ENCODE measurements around the gene KRTAP9-3. TPM values are rescaled to one million over a fixed set of nuclear protein-coding genes. Genes with fewer than 3 reads are reported as not detected.
"Not testable (repeated sequence)": the region's sequence is repeated elsewhere in the genome, so short reads cannot be mapped to it uniquely, and the experiment has no call there.

Gene KRTAP9-3, protein sequence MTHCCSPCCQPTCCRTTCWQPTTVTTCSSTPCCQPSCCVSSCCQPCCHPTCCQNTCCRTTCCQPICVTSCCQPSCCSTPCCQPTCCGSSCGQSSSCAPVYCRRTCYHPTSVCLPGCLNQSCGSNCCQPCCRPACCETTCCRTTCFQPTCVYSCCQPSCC
- not detected in 2 replicates for total RNA-seq

DNA sequence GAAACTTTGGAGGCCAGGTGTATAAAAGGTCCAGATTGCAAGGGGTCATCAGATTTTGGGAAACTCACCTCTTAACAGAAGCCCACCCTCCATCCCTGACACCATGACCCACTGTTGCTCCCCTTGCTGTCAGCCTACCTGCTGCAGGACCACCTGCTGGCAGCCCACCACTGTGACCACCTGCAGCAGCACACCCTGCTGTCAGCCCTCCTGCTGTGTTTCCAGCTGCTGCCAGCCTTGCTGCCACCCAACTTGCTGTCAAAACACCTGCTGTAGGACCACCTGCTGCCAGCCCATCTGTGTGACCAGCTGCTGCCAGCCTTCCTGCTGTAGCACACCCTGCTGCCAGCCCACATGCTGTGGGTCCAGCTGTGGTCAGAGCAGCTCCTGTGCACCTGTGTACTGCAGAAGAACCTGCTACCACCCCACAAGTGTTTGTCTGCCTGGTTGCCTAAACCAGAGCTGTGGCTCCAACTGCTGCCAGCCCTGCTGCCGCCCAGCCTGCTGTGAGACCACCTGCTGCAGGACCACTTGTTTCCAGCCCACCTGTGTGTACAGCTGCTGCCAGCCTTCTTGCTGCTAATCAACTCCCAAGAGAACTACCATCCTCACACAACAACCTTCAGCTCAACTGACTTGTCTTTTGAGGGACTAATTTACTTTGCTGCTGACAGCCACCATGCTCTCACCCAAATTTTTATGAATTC, at the start of gene KRTAP9-3:
KRTAP9-3 (plus strand) TSS at position 51 of the 707 bp plus-strand sequence; CDS start at position 104, 53 bp downstream.
- DNase-seq (ENCODE audit: low read depth in 2 of 2), result not testable (repeated sequence)

DNA sequence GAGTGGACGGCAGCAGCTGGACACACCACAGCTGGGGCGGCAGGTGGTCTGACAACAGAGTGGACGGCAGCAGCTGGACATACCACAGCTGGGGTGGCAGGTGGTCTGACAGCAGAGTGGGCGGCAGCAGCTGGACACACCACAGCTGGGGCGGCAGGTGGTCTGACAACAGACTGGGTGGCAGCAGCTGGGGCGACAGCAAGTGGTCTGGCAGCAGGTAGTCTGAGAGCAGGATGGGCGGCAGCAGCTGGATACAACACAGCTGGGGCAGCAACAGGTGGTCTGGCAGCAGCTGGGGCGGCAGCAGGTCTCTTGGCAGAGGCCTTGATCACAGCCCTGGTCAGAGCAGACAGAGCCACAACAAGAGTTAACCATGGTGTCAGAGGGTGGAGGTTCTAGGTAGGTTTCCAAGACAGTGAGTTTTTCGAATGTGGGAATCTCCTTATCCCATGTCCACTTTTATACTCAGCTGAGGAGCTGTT, 47.7 kb upstream of the KRTAP9-3 start, which contains the start of gene KRTAP4-1:
KRTAP4-1 (minus strand) TSS at position 432 of the 482 bp plus-strand sequence; CDS start at position 375, 57 bp downstream.
- no peak for DNase-seq (ENCODE audit: low read depth in 2 of 2)

DNA sequence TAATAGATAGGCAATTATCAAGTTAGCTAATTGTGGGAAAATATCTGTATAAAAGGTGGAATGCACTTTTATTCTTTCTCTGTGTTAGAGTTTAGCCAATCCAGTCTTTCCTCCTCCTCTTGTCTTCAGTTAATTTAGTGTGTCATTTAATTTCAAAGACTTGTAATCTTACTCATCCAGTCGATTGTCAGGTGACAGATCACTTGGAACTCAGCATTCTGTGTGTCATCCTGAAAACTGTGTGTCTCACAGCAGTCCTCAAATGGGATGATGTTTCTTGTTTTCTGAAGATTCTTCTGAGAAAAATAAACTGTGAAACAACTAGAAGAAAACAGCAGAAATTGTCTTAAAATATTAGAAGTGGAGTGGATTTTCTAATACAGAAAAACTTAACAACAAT, 47.2 kb upstream of the KRTAP9-3 start:
- DNase-seq (ENCODE audit: low read depth in 2 of 2), result no peak

DNA sequence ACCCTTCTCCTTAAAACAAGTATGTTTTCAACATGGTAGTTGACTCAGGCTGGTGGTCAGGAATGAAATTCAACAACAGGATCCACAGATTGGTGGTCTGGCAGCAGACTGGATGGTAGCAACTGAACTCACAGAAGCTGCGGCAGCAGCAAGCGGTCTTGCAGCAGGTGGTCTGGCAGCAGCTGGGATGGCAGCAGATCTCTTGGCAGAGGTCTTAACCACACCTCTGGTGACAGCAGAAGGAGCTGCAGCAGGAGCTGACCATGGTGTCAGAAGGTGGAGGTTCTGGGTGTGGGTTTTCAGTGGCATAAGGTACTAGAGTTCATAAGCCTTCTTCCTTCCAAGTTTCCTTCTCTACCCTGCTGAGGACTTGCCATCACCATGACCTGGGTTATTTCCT, 45.4 kb upstream of the KRTAP9-3 start:
- no peak for DNase-seq (ENCODE audit: low read depth in 2 of 2)

DNA sequence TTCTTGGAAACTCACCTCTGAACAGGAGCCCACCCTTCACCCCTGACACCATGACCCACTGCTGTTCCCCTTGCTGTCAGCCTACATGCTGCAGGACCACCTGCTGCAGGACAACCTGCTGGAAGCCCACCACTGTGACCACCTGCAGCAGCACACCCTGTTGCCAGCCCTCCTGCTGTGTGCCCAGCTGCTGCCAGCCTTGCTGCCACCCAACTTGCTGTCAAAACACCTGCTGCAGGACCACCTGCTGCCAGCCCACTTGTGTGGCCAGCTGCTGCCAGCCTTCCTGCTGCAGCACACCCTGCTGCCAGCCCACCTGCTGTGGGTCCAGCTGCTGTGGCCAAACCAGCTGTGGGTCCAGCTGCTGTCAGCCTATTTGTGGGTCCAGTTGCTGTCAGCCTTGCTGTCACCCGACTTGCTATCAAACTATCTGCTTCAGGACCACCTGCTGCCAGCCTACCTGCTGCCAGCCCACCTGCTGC, 42.4 kb upstream of the KRTAP9-3 start, which contains the start of gene KRTAP9-1:
KRTAP9-1 (plus strand) TSS at position 51 of the 482 bp plus-strand sequence; CDS start at position 51, 0 bp downstream.
- not testable (repeated sequence) for DNase-seq (ENCODE audit: low read depth in 2 of 2)

DNA sequence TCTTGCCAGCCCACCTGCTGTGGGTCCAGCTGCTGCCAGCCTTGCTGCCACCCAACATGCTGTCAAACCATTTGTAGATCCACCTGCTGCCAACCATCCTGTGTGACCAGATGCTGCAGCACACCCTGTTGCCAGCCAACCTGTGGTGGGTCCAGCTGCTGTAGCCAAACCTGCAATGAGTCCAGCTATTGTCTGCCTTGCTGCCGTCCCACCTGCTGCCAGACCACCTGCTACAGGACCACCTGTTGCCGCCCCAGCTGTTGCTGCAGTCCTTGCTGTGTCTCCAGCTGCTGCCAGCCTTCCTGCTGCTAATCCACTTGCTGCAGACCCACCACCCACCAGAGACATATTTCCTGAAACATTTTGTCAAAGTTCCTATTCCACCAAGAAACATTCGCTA, 41.9 kb upstream of the KRTAP9-3 start:
- no peak for DNase-seq (ENCODE audit: low read depth in 2 of 2)

DNA sequence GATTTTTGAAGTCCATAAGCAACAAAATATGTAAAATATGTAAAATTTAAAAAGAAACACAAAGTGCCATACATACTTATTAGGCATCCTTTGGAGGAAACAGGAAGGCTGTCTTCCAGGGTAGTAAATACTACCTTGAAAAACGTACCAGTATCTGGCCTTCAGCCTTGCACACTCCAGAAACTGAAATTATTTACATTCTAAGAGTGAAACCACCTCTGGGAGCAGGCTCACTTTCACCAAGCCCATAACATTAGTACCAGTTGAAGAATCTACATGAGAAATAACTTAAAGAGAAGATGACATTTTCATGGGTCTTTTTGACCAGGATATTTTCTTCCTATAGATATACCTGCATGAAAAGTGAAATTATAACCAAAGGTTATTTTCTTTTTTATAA, 36.2 kb upstream of the KRTAP9-3 start:
- no peak for DNase-seq (ENCODE audit: low read depth in 2 of 2)

DNA sequence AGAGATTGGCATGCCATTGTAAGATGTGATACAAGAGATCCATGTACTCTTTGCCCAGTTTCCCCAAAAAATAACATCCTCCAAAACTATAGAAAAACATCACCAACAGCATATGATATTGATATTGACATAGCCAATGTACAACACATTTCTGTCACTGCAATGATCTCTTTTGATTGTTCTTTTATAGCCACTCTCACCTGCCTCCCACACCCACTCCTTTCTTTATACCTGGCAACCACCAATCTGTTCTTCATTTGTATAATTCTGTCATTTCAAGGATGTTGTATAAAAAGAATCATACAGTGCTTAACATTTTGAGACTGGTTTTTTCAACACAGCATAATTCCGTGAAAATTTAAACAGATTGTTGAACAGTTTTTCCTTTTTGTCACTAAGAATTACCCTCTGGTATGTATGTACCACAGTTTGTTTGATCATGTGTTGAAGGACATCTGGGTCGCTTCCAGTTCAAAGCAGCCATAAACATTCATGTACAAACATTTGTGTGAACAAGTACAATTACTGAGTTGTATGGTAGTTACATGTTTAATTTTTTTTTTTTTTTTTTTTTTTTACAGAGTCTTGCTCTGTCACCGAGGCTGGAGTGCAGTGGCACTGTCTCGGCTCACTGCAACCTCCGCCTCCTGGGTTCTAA, 32.7 kb upstream of the KRTAP9-3 start:
- DNase-seq (ENCODE audit: low read depth in 2 of 2), result no peak

DNA sequence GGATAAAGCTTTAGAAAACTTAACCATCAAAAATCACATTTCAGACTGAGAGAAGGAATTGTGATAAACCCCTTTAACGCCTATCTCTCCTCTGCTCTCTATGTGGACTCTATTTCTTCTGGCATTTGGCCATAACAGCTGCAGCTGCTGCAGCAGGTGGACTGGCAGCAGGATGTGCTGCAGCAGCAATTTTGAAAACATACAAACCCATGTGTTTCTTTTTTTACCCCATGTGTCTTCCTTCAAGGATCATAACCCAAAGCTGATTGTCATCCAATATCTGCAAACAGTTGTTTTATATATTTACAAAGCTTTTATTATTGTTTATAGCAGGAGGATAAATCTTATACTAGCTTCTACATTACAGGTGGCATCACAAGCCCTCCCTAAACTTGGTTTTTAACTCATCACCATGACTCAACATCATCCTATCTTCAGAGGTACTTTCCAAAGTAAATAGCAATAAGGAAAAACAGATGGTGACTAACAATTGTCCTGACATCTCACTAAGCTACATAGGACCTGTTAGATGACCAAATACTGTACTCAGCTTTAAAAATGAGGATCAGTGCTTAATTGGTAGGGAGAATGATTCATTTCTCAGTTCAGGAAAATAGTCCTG, 20.3 kb upstream of the KRTAP9-3 start:
- no peak for DNase-seq (ENCODE audit: low read depth in 2 of 2)

DNA sequence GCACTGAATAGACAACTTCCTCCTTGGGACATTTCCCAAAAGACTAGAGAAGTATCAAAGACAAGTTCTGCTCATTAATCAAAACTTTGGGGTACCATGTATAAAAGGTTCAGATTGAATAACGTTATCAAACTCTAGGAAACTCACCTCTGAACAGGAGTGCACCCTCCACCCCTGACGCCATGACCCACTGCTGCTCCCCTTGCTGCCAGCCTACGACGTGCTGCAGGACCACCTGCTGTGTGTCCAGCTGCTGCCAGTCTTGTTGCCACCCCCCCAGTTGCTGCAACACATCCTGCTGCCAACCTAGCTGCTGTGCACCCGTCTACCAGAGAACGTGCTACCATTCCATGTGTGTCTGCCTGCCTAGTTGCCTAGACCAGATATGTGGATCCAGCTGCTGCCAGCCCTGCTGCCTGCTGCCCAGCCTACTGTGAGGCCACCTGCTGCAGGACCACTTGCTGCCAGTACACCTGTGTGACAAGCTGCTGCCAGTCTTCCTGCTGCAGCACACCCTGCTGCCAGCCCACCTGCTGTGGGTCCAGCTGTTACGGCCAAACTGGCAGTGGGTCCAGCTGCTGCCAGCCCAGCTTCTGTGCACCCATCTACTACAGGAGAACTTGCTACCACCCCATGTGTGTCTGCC, 19.6 kb upstream of the KRTAP9-3 start:
- DNase-seq (ENCODE audit: low read depth in 2 of 2), result no peak

DNA sequence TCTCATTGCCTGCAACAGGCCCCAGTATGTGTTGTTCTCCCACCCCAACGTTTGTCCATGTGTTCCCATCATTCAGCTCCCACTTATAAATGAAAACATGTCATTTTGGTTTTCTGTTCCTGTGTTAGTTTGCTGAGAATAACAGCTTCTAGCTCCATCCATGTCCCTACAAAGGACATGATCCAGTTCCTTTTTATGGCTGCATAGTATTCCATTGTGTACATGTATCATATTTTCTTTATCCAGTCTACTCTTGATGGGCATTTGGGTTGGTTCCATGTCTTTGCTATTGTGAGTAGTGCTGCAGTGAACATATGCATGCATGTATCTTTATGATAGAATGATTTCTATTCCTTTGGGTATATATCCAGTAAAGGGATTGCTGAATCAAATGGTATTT, 16.6 kb upstream of the KRTAP9-3 start:
- DNase-seq (ENCODE audit: low read depth in 2 of 2), result no peak

DNA sequence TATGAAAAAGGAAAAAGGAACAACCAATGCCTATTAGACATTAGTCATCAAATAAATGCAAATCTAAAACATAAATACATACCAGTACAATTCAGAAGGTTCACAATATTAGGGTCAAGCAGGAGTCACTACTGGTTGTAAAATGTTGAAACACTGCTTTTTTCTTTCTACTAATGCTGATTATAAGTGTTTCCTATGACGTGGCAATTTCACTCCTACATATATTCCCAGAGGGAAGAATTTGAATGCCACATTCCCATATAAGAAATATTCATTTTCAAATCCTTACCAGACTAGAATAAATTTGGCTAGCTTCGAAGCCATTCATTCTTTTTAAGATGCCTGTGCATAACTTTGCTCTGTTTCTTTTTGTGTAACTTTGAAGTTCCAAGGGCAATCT, 8.4 kb upstream of the KRTAP9-3 start:
- DNase-seq (ENCODE audit: low read depth in 2 of 2), result no peak

DNA sequence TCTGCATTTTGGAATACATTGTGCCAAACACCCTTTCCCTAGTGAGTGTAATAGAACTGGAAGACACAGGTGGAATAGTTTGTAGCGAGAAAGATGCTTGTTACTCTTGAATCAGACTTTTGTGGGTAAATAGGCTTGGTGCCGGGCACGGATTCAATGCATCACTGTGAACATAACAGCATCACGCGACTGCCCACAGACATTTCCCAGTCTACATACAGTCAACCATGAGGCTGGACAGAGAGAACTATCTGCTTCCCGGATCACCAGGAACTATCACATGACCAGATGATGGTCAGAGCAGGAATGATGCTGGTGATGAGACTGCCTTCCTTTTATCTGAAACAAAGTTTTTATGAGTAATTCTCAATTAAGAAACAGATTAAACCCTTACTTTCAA, 6.2 kb upstream of the KRTAP9-3 start:
- no peak for DNase-seq (ENCODE audit: low read depth in 2 of 2)

DNA sequence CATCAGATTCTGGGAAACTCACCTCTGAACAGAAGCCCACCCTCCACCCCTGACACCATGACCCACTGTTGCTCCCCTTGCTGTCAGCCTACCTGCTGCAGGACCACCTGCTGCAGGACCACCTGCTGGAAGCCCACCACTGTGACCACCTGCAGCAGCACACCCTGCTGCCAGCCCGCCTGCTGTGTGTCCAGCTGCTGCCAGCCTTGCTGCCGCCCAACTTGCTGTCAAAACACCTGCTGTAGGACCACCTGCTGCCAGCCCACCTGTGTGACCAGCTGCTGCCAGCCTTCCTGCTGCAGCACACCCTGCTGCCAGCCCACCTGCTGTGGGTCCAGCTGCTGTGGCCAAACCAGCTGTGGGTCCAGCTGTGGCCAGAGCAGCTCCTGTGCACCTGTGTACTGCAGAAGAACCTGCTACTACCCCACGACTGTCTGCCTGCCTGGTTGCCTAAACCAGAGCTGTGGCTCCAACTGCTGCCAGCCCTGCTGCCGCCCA, 5.6 kb upstream of the KRTAP9-3 start, which contains the start of gene KRTAP9-2:
KRTAP9-2 (plus strand) TSS at position 51 of the 498 bp plus-strand sequence; CDS start at position 58, 7 bp downstream.
- not testable (repeated sequence) for DNase-seq (ENCODE audit: low read depth in 2 of 2)

DNA sequence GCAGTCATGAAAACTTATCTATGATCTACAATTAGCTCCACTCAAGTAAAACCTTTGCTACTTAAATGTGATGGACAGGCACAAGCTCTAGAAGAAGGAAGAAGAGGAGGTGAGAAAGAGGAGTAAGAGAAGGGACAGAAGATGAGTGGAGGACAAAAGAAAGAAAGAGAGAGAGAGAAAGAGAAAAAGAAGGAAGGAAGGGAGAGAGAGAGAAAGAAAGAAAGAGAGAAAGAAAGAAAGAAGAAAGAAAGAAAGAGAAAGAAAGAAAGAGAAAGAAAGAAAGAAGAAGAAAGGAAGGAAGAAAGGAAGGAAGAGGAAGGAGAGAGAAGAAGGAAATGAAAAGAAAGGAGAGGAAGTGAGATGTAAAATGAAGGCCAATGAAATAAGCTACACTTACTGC, 2.2 kb upstream of the KRTAP9-3 start:
- no peak for DNase-seq (ENCODE audit: low read depth in 2 of 2)

DNA sequence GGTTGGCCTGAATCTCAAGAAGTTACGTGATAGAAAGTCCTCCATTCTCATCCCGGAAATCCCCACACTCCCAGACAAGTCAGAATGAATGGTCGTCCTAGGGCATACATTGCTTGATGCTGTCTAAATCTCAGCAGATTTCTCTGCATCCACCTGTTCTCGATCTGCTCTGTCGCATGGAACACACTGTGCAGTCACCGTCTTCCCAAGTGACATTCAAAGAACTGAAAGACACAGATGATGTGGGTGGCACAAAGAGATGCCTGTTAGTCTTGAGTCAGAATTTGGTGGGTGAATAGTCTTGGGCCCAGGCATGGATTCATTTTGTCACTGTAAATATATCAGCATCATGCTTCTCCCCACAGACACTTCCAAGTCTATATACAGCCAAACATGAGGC, 518 bp upstream of the KRTAP9-3 start:
- DNase-seq (ENCODE audit: low read depth in 2 of 2), result no peak

DNA sequence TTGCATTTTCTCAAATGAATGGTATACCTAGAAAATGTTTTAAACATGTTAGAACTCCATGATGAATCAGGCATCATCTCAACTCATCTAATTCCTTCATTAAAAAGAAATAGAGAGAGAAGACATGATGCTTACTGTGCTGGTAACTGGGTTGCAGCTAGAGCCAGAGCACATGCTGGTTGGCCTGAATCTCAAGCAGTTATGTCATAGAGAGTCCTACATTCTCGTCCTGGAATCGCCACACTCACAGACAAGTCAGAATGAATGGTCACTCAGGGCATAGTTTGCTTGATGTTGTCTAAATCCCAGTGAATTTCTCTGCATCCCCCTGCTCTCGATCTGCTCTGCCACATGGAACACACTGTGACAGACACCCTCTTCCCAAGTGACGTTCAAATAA, 4.9 kb downstream of the KRTAP9-3 start:
- DNase-seq (ENCODE audit: low read depth in 2 of 2), result not testable (repeated sequence)

DNA sequence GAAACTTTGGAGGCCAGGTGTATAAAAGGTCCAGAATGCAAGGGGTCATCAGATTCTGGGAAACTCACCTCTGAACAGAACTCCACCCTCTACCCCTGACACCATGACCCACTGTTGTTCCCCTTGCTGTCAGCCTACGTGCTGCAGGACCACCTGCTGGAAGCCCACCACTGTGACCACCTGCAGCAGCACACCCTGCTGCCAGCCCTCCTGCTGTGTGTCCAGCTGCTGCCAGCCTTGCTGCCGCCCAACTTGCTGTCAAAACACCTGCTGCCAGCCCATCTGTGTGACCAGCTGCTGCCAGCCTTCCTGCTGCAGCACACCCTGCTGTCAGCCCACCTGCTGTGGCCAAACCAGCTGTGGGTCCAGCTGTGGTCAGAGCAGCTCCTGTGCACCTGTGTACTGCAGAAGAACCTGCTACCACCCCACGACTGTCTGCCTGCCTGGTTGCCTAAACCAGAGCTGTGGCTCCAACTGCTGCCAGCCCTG, 5.7 kb downstream of the KRTAP9-3 start, which contains the start of gene KRTAP9-8:
KRTAP9-8 (plus strand) TSS at position 51 of the 489 bp plus-strand sequence; CDS start at position 104, 53 bp downstream.
- not testable (repeated sequence) for DNase-seq (ENCODE audit: low read depth in 2 of 2)

DNA sequence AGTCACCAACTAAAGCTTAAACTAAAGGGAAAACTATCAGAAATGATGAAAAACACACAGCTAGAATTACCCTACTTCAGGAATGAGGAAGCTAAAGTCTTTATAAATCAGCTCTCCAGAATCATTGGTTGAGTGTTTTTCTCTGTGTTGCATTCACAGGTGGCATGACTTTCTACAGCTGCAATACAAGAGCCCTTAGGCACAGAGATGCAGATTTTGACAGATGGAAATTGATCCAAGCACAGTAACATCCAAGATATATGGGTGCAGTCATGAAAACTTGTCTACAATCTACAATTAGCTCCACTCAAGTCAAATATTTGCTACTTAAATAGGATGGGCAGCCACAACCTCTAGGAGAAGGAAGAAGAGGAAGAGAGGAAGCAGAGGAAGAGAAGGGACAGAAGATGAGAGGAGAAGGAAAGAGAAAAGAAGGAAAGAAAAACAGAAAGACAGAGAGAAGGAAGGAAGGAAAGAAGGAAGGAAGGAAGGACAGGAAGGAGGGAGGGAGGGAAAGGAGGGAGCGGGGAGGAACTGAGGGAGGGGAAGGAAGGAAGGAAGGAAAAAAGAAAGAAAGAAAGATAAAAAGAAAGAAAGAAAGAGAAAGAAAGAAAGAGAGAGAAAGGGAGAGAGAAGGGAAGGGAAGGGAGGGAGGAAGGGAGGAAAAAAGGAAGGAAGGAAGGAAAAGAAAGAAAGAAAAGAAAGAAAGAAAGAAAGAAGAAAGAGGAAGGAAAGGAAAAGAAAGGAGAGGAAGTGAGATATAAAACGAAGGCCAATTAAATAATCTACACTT, 14.9 kb downstream of the KRTAP9-3 start:
- DNase-seq (ENCODE audit: low read depth in 2 of 2), result not testable (repeated sequence)
